Kidney tubule cell (primary cell): ENCODE measurements around the gene VAMP1.
"Not testable (repeated sequence)": the region's sequence is repeated elsewhere in the genome, so short reads cannot be mapped to it uniquely, and the experiment has no call there.

Source experiments
- DNase-seq: peaks from one replicate; pipeline ENCODE4 v3.0.0-alpha.2; 2018; ENCODE audit warnings: low spot score

Gene VAMP1

DNA sequence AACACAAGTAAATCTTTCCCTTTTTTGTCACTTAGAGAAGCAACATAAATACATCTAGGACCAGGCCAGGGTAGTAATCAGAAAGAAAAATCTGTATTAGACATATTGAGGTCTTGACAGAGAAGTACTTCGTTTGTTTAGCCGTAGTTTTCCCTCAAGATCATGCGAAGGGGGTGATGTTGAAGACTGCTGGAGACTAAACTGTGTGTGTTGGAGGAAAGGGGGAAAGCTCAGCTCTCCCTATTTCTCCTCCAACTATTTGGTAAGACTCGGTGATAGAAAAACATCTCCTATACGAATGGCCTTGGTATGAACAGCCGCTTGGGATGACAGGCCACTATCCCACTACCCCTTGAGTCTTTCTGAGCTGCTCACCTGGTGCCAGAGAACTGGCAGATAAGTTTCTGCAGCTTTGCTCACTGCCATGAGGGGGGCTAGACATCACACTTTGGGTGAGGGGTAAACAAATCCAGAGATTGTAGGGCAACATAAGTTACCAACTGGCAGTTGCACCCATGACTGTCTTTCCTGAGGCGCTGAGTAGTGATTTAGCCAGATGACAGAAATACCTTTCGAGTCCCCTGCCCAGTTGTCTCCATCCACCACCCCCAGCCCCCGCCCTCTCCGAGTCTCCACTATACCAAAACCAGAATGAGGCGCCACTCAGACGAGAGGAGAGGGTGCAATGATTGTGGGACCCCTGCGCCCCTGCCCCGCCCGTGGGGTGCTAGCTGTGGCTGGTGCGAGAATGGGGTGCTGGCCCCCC lies 685 bp downstream of the VAMP1 start:
- no peak for DNase-seq

DNA sequence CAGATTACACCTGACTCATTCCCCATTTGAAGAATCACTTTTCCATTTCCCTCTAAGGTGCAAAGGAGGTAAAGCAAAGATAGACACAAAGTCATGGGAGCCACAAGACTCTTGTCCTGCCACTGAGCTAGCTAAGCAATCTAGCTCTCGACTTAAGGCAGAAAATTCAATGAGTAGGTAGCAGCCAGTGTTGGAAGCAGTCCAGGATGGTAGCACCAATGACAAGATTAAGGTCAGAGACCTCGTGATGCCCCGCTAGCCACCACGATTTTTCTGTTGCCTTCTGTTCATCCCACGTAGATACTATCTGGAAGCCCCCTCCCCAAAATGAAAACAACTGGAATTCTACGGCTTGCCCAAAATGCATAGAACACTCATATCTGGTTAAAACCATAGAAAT lies 1.4 kb downstream of the VAMP1 start:
- no peak for DNase-seq

DNA sequence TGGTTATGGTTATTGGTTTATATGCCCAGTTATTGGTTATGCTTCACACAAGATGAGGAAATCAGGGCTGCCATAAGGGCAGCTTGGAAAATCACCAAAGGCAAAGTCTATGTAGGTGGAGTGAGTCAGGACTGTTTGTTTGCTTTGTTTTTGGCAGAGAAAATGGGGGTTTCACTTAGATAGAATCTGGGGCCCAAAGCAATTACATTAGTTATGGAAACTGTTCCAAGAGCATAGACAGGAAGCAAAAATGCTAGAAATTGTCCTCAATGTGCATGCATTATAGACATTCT lies 2.2 kb downstream of the VAMP1 start:
- no peak for DNase-seq

DNA sequence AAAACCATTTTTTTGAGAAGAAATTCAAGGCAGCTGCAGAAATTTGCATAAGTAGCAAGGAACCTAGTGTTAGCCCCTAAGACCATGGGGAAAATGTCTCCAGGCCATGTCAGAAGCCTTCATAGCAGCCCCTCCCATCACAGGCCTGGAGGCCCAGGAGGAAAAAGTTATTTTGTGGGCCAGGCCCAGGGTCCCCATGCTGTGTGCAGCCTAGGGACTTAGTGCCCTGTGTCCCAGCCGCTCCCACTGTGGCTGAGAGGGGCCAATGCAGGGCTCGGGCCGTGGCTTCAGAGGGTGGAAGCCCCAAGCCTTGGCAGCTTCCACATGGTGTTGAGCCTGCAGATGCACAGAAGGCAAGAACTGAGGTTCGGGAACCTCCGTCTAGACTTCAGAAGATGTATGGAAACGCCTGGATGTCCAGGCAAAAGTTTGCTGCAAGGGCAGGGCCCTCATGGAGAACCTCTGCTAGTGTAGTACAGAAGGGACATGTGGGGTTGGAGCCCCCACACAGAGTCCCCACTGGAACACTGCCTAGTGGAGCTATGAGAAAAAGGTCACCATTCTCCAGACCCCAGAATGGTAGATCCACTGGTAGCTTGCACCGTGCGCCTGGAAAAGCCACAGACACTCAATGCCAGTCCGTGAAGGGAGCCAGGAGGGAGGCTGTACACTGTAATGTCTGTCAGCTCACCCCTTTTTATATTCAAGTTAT lies 2.8 kb downstream of the VAMP1 start:
- not testable (repeated sequence) for DNase-seq

DNA sequence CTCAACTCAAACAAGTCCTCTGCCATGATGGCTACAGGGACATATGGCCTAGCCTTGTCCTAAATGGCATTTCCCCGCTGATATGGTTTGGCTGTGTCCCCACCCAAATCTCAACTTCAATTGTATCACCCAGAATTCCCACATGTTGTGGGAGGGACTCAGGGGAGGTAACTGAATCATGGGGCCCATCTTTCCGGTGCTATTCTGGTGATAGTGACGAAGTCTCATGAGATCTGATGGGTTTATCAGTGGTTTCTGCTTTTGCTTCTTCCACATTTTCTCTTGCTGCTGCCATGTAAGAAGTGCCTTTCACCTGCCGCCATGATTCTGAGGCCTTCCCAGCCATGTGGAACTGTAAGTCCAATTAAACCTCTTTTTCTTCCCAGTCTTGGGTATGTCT lies 3.7 kb downstream of the VAMP1 start:
- DNase-seq = not testable (repeated sequence)

DNA sequence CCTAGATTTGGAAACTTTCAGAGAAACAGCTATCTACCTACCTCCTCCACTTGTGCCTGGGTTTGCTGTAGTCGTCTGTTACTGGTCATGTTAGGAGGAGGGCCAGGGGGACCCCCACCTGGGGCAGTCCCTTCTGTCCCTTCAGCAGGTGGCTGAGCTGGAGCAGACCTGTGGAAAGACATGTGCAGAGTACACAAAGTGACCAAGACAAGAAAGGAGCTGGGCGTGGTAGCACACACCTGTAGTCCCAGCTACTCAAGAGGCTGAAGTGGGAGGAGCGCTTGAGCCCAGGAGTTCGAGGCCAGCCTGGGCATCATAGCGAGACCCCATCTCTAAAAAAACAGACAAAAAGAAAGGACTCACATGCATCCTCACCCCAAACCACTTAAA lies 4.3 kb downstream of the VAMP1 start:
- DNase-seq = no peak

DNA sequence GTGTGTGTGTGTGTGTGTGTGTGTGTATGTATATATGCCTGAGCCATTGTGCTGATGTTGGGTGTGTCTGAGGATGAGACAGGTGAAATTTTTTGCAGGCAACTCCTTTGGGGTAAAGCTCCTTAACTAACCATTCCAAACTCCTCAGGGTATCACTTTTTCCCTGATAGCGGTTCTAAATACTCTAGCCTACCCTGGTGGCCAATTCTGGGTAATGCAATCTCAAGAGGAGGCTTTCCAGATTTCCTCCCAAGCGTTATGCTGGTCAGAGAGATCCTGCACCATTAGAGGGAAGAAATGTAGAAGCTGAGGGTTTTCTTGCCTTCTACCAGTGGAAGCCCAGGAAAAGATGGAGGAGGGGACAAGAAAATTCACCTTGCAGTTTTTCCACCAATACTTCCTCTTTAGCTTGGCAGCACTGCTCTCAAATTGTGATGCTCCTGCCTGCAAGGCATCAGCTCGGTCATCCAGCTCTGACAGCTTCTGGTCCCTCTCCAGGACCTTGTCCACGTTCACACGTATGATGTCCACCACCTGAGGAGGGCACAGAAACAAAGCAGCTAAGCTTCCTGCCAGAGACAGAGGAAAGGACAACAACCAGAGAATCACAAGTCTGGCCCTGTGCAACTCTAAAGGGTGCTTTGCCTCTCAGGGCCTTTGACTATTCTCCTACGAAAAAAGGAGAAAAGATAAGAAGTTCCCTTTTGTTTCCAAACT lies 4.9 kb downstream of the VAMP1 start:
- DNase-seq = peak; percentile 71

DNA sequence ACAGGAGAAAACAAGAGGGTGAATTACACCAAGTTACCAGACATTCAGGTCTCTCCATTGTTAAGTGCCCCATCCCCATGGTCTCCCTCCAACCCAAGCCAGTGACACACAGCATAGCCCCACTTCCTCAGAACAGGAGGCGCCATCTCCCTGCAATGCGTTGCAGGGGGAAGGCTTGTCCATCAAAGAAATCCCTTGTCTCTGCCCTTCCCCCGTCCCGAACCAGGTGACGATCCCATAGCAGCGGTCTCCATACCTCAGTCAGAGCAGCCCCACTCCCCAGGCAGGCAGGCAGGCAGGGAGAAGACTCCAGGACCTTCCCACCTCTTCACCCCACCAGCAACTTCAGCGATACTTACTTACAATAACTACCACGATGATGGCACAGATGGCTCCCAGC lies 5.9 kb downstream of the VAMP1 start:
- DNase-seq = no peak

DNA sequence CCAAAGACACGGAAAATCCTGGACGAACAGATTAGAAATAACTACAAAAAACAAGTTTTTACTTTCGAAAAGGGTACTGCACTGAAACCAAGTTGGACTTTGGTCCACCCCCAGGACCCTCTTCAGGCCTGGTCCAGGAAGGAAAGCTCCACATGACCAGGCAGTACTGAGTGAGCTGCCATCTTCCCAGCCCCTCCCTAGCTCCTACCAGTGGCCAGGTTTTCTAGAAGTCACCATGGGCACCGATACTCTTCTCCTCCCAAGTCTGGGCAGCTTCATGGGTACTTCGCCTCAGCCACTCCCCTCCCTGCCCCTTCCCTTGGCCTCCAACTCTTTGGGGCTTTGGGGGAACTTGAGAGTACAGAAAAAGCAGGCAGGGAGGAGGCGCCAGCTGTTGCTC lies 6.6 kb downstream of the VAMP1 start:
- DNase-seq = no peak

DNA sequence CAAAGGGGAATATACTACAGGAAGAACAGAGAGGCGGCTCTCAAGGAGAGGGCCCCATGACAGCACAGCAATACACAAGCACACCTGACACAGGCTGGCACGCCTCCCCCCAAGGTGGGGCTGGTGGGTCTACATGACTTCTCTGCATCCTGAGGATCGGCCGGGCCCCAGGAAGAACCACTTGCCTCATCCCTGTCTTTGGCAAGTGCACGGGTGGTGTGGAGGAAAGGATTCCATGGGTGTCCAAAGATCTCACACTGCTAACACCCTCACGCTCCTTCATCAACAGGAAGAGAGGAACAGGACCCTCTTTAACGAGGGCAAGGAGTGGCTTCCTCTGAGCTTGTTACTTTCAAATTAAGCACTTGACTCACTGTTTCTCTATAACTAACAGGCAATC lies 7.3 kb downstream of the VAMP1 start:
- no peak for DNase-seq

DNA sequence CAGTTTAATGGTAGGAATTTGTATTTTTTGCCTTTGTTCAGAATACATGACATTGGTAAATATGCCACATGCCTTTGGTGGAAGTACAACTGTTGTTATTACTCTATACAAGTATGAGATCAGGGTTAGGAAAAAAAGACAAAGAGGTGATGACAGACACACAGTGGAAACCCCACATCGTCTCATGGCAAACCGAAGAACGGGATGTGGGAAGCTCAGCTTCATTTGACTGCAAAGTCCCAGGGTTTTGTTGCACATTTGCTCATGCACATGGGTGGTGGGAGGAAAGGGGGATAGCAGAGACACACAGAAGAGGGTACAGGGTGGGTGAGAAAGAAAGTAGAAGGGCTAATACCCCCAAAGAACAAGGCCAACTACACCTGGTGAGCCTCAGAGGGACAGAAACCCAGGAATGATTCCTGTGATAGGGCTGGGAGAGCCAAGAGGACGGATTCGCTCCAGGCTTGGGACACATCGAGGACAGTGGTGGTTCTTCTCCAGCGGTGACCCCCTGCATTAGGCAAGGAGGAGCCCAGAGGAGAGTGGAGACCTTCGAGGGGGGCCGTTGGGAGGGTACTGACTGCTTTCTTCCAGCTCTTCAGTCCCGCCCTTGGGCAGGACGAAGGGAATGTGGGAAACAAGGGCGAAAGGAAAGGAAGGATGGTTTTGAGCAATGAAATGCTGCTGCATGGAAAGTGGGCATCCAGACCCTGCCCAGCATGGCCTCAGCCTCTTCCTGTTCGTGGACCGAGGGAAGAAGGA lies 8.1 kb downstream of the VAMP1 start:
- DNase-seq = no peak

DNA sequence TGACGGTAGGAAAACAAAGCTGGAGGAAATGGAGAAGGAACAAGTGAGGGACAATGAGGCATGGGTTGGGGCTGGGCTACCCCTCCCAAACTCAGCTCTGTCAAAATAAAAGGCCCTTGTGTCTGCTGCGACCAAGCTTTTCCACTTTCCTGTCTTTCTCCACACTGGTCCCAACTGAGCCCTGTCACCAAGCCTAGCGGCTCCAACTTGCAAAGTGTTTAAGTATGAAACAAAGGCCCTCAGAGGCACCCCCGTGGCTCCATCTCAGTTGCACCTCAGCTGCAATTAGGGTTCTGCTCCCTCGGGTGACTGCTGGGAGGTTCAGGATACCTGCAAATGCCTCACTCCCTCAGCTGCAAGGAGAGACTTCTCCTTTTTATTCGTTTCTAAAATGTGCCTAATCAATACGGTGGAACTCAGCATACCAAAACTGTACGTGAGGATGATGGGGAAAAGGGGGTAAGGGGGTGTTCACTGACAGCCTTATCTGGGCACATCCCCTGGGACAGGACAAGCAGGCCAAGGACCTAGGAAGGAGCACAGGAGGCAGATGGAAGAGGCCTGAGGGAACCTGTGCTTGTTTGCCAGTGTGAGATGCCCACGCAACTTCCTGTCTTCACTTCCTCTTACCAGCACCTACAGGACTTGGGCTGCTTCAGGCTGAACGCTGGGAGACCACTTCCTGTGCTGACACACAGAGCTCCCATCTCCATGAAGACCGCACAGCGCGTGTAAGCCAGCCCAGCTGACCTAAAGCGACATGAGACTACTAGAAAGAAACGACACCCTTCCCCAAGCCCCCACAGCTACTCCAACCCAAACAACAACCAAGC lies 8.9 kb downstream of the VAMP1 start:
- no peak for DNase-seq

DNA sequence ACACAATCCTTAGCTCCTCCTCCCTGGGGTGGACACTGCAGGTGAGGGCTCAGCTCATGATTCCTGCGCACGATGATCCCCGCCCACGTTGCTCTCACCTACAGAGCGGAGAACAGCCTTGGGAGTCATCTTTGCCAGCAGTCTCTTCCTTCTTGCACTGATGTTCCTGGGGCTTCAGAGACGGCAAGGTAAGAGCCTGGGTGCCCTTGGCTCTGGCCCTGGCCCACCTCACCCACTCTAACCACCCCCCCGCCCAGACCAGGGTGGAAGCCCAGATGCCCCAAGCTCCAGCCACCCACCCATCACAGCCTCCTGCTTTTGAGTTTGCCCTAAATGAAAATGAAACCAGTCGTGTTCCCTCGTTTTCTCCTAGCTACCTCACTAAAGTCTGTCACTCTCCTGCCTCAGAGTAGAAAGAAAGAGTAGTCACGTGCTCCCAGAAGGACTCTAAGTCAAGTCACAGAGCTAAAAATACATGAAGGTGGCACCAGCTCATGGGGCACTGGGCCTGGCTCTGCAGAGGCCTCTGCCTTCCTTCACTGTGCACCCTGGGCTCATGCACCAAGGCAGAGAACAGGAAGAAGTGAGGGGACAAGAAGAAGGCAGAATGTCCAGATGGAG lies 9.6 kb downstream of the VAMP1 start:
- no peak for DNase-seq

DNA sequence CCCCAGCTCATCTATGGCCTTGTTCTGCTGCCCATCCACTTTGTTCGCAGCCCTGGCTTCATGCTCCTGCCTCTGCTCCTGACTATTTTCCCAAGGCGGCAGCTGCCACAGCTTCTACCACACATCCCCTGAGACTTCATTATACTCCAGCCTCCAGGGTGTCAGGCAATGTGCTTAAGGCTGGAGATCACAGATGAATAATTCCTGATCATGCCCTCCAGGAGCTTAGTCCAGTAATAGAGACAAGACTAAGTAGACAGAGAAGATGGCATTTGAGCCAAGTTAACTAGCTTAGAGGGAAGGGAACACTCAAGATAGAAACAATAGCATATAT lies 11.5 kb downstream of the VAMP1 start:
- DNase-seq = no peak

DNA sequence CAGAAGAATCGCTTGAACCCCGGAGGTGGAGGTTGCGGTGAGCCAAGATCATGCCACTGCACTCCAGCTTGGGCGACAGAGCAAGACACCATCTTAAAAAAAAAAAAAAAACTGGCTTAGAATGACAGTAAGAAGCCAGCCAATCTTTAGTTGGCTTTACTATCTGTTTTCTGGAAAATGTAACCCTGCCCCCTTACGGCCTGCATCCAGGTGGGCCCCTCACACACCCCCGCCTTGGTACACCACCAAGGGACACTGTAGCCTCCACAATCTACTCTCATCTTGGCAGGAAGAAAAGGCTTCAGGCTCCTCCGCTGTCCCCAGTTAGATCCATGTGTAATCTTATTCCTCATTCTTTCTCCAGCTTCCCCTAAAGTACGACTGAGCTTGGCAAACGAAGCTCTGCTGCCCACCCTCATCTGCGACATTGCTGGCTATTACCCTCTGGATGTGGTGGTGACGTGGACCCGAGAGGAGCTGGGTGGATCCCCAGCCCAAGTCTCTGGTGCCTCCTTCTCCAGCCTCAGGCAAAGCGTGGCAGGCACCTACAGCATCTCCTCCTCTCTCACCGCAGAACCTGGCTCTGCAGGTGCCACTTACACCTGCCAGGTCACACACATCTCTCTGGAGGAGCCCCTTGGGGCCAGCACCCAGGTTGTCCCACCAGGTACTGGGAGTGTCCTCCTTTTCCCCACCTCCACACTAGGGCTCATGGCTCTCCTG lies 12.0 kb downstream of the VAMP1 start:
- no peak for DNase-seq

DNA sequence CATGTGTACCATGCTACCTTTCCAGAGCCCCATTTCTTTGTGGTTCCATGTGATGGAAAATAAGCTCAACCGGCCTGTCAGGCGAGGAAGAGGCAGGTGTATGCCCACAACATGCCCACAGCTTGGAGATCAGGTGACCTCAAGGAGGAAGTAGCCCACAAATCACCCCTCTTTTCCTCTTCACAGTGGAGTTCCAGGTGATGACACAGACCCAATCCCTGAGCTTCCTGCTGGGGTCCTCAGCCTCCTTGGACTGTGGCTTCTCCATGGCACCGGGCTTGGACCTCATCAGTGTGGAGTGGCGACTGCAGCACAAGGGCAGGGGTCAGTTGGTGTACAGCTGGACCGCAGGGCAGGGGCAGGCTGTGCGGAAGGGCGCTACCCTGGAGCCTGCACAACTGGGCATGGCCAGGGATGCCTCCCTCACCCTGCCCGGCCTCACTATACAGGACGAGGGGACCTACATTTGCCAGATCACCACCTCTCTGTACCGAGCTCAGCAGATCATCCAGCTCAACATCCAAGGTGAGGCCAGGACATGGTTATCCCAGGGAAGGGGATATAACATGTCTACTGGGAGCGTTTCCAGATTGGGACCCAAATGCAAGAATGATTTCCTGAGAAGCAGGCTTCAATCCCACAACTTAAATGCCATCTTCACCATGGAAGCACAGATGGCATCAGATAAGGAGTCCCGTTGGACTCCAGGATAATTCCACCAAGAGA lies 13.1 kb downstream of the VAMP1 start:
- DNase-seq = no peak

DNA sequence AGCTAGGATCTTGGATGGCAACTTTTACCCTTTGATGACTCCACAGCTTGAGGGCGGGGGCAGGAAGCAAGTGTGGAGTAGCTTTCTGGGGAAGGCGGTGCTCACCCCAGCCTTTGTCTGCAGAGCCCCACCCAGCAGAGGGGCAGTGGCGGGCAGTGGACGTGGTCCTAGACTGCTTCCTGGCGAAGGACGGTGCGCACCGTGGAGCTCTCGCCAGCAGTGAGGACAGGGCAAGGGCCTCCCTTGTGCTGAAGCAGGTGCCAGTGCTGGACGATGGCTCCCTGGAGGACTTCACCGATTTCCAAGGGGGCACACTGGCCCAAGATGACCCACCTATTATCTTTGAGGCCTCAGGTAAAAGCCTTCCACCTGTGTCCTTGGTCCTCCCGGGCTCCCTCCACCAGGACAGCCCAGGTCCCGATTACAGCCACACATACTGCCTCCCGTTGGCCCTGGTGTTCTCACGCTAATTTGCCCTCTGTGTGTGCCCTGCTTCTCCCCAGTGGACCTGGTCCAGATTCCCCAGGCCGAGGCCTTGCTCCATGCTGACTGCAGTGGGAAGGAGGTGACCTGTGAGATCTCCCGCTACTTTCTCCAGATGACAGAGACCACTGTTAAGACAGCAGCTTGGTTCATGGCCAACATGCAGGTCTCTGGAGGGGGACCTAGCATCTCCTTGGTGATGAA lies 17.4 kb downstream of the VAMP1 start:
- DNase-seq = peak; percentile 60

DNA sequence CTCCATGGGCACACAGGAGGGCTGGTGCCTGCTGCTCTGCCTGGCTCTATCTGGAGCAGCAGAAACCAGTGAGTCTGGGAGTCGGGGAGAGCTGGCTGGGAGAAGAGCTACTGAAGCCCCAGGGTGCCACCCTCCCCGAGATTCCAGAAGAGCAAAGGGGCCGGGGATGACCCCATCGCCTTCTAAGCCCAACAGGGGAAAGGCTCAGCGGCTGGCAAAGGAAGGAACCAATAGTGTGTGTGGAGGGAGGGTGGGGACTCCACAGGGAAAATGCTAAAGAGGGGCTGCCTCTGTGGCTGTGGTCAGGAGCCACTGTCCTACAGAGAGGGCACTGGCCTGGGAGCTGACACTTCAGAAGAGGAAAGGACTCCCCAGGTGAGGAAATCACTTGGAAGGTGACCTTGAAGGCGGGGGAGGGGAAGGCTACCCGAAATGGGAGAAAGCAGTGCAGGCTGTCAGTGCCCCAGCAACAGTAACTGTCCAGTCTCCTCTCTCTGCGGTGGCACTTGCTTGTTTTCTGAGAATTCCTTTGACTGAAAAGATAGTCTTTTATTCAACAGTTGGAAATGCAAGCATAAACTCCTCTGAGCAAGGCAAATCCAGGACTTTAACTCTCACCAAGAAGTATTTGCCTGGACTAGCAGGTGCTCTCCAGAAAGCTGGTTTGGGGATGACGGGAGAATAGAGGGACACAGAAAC lies 18.1 kb downstream of the VAMP1 start:
- no peak for DNase-seq
